ENCODE measurements around the gene STK11. TPM values are rescaled to one million over a fixed set of nuclear protein-coding genes. Genes with fewer than 3 reads are reported as not detected.

Gene STK11
- total RNA-seq, 8 experiments from 2014 or later: 30.1 to 61.1 (median 36.6) TPM

DNA sequence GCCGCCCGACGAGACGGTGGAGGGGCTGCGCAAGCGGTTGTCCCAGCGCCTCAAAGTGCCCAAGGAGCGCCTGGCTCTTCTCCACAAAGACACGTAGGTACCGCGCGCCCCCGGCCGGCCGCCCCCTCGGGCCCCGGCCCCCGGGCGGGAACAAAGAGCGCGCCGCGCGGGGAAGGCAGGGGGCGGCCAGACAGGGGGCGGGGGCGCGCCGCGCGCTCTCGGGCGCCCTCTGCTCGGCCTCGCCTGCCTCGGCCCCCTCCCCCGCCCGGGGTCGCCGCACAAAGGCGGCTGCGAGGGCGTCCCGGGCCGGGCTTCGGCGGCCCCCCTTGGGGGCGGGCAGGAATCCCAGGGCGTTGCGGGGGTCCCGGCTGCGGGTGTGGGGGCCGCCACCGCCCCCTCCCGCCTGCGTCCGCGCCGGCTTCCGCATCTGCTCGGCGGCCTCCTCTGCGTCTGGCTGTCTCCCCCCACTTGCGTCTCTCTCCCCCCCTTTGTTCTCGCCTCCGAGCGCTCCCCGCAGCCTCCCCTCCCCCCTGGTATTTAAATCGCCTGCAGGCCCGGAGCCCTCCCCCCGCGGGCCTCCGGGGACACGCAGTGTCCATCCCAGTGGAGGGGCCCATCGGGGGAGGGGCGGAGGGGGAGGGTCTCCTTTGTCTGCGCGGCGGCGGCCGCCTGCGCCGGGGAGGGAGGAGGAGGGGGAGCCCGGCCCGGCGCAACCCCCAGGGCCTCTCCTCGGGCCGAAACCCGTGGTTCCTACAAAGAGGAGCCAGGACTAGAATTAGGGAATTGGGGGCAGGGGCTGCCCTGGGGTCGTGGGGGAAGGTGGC is 45.1 kb downstream of the STK11 start:
- H3K4me3 ChIP-seq: peak overlapping the region; percentile 56 to 93 (median 65)
- peak in 5 of 8 experiments; percentile 5 to 34 (median 28) for ATAC-seq (replicated peaks in 6 of 8)
- in situ Hi-C loops (cut with MboI; ENCODE audit: low pct_unique_long_range_greater_than_20kb in 2 of 9, low sequenced_read_pairs in 9 of 9, unreplicated experiment in 9 of 9): no loop called here
- 0% methylated on average over 2 of the region's 90 CpGs; no CpG with 5 or more reads in 9 of the 10 experiments for WGBS, 10 experiments
- H3K27ac ChIP-seq: peak overlapping the region; percentile 98 to 99
- H3K4me1 ChIP-seq (replicated peaks in 1 of 2): peaks cover 20 to 32% of the 10 kb centered on the region in 2 donors

DNA sequence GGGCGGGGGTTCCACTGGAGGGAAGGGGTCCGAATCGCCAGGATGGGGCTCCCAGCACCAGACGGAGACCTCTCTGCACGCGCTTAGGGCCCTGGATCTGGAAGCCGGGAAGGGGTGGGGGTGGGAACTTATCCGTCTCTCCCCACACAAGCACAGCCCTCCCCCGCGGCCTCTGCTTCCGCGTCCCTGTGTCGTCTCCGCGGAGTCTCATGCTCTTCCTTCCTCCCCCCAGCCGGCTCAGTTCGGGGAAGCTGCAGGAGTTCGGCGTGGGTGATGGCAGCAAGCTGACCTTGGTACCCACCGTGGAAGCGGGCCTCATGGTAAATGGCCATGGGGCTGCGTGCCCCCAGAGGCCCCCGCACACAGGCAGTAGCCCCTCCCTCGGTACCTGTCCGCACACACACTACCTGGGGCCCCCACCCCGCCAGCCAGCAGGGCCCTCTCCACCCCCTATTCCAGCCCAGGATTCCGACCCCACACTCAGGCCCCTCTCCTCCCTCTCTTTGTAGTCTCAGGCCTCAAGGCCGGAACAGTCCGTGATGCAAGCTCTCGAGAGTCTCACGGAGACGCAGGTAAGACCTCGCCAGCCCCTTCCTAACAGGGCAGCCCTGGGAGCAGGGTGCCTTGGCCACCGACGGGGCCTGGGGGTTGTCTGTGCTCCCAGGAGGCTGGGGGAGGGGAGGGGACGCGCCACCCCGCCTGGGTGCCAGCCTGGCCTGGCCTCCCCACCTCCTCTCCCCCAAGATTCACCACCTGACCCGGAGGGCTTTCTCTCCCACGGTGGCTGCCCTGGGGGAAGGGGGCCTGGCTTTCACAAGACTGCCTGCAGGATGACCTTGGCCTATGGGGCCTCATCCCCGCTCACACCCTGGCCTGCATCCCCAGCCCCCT is 46.0 kb downstream of the STK11 start:
- peaks cover 20 to 22% of the 10 kb centered on the region in 2 donors for H3K4me1 ChIP-seq (replicated peaks in 1 of 2)
- in situ Hi-C loops (cut with MboI; ENCODE audit: low pct_unique_long_range_greater_than_20kb in 2 of 9, low sequenced_read_pairs in 9 of 9, unreplicated experiment in 9 of 9): no loop called here
- peak overlapping the region; percentile 98 to 99 for H3K27ac ChIP-seq
- ATAC-seq (replicated peaks in 6 of 8): peak in 4 of 8 experiments; percentile 0
- peak overlapping the region; percentile 56 to 93 (median 65) for H3K4me3 ChIP-seq
- WGBS, 10 experiments: no CpG with 5 or more reads among the region's 41 CpGs

DNA sequence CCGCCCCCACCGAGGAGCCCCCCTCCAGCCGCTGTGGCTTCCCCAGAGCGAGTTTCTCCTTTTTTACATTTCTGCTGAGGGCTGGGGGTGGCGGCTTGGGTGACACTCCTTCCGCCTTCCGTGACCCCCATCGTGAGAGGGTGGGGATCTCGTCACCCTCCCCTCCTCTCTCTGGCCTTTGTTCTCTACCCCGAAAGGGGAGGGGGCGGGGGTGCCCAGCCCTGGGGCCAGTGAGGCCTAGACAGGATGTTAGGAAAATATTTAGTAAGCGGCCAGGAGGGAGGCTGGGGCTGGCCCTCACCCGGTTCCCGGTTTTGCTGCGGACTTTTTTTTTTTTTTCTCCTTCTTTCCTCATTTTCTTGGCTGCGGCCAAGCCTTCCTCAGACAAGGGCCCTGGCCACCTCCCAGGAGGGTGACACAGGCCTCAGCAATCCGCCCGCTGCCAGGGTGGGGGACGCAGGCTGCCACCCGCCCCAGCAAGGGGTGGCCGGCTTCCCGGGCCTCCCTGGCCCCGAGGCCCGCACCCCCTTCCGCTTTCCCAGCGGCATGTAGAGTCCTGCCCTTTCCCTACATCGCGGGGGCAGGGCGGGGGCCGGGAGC is 46.7 kb downstream of the STK11 start:
- WGBS, 10 experiments: no CpG with 5 or more reads among the region's 30 CpGs
- Histone ChIP-seq H3K4me3 (peak overlapping the region; percentile 56 to 93 (median 65)), H3K4me1 (replicated peaks in 1 of 2) (peaks cover 19 to 20% of the 10 kb centered on the region in 2 donors), H3K27ac (peak overlapping the region; percentile 98 to 99)
- in situ Hi-C loops (cut with MboI; ENCODE audit: low pct_unique_long_range_greater_than_20kb in 2 of 9, low sequenced_read_pairs in 9 of 9, unreplicated experiment in 9 of 9): no loop called here
- peak in 5 of 8 experiments; percentile 0 to 6 (median 1) for ATAC-seq (replicated peaks in 6 of 8)

DNA sequence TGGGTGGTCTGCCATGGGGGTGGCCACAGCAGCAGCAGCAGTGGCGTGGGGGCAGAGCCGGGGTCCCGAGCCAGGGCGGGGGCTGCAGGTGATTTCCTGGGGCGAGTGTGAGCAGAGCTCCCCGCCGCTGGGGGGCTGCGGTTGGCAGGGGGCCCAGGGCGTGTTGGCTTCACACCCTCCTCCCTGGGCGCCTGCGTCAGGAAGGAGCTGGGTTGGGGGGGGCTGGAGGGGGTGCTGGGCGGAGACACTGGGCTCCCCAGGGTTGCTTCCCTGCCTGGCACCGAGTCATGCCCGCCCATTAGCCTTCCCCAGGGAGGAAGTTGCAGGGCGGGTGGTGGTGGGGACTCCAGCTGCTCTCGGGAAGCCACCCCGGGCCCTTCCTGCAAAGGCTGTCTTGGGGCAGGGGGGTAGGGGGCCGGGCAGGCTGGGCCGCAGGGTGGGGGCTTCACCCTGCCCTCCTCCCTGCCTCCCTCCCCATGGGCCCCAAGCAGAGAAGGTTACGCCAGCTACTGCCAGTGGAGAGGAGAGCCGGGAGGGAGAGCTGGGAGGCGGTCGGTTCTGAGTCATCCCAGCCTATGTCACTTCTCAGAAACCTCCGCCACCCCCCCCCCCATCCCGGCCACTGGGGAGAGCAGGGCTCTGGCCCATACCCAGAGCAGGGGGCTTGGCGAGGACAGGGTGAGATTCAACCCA is 47.4 kb downstream of the STK11 start:
- WGBS, 10 experiments: no CpG with 5 or more reads among the region's 26 CpGs
- H3K4me1 ChIP-seq (replicated peaks in 1 of 2): peaks cover 20 to 21% of the 10 kb centered on the region in 2 donors
- peak overlapping the region; percentile 56 to 93 (median 65) for H3K4me3 ChIP-seq
- in situ Hi-C loops (cut with MboI; ENCODE audit: low pct_unique_long_range_greater_than_20kb in 2 of 9, low sequenced_read_pairs in 9 of 9, unreplicated experiment in 9 of 9): no loop called here
- H3K27ac ChIP-seq: peak overlapping the region; percentile 98 to 99
- ATAC-seq (replicated peaks in 6 of 8): peak; percentile 3 to 45 (median 36)

DNA sequence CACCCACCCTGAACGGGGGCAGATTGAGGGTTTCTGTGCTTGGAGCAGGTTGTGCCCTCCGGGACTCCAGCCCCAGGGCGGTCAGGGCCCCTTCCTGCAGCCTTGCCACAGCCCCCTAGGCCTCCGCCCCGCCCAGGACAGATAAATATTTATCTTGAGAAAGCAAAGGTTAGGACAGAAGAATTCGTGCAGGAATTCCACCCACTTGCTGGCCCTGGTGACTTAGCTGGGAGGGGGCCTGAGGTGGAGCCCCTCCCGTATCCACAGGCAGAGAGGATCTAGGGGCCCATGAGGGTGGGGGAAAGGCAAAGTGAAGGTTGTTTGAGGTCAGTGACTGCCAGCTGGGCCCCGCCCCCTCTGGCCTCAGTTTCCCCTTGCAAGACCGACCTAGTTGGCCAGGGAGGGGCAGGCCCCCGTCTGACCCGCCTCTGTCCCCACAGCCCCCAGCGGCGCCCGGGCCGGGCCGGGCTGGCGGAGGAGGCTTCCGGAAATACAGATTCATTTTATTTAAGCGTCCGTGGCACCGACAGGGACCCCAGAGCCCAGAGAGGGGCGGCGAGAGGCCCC is 48.0 kb downstream of the STK11 start:
- Histone ChIP-seq H3K27ac (peak overlapping the region; percentile 98 to 99), H3K4me3 (peak overlapping the region in 3 of 5 donors; percentile 59 to 93 (median 65)), H3K4me1 (replicated peaks in 1 of 2) (peaks cover 18 to 20% of the 10 kb centered on the region in 2 donors)
- ATAC-seq (replicated peaks in 6 of 8): peak in 3 of 8 experiments; percentile 0 to 4 (median 0)
- in situ Hi-C loops (cut with MboI; ENCODE audit: low pct_unique_long_range_greater_than_20kb in 2 of 9, low sequenced_read_pairs in 9 of 9, unreplicated experiment in 9 of 9): no loop called here
- 0 to 88% (median 20%) methylated on average over 1 to 6 of the region's 23 CpGs; no CpG with 5 or more reads in 7 of the 10 experiments for WGBS, 10 experiments

DNA sequence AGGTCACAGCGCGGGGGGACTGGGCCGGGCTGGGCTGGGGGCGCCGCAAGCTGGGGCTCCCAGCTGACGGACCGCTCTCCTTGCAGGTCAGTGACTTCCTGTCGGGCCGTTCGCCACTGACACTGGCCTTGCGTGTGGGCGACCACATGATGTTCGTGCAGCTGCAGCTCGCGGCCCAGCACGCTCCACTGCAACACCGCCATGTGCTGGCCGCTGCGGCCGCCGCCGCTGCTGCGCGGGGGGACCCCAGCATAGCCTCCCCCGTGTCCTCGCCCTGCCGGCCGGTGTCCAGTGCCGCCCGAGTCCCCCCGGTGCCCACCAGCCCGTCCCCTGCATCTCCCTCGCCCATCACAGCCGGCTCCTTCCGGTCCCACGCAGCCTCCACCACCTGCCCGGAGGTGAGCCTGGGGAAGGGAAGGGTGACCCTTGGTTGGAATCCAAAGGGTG is 48.5 kb downstream of the STK11 start:
- WGBS, 10 experiments: 95% methylated on average over 9 of the region's 37 CpGs; no CpG with 5 or more reads in 9 of the 10 experiments
- H3K27ac ChIP-seq: peak overlapping the region in 1 of 2 donors; percentile 98
- H3K4me1 ChIP-seq (replicated peaks in 1 of 2): peaks cover 22 to 24% of the 10 kb centered on the region in 2 donors
- H3K4me3 ChIP-seq: no peak overlapping the region
- in situ Hi-C loops (cut with MboI; ENCODE audit: low pct_unique_long_range_greater_than_20kb in 2 of 9, low sequenced_read_pairs in 9 of 9, unreplicated experiment in 9 of 9): no loop called here
- no peak for ATAC-seq (replicated peaks in 6 of 8)

DNA sequence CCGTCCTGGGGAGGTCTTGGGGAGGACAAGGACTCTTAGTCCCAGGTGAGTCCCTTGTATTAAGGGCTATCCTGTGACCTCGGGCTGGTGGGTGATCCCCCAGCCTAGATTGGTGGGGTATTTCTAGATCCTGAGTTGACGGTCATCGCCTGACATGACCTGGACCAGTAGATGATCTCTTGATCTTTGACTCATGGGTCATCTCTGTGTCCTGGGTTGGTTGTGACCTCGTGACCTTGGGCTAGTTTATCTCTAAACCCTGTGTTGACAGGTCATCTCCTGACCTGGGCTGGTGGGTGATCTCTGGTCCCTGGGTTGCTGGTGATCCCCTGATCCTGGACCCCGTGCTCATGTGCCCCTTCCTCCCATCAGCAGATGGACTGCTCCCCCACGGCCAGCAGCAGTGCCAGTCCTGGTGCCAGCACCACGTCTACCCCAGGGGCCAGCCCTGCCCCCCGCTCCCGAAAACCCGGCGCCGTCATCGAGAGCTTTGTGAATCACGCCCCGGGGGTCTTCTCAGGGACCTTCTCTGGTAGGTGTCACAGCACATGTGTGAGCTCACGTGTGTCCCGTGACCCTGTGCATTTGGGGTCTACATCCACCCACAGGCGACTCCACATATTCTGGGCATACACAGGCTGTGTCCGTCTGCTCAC is 49.1 kb downstream of the STK11 start:
- ATAC-seq (replicated peaks in 6 of 8): no peak
- in situ Hi-C loops (cut with MboI; ENCODE audit: low pct_unique_long_range_greater_than_20kb in 2 of 9, low sequenced_read_pairs in 9 of 9, unreplicated experiment in 9 of 9): no loop called here
- peaks cover 27 to 30% of the 10 kb centered on the region in 2 donors for H3K4me1 ChIP-seq (replicated peaks in 1 of 2)
- 60 to 100% (median 100%) methylated on average over 1 to 2 of the region's 20 CpGs; no CpG with 5 or more reads in 7 of the 10 experiments for WGBS, 10 experiments
- H3K27ac ChIP-seq: no peak overlapping the region
- H3K4me3 ChIP-seq: no peak overlapping the region

DNA sequence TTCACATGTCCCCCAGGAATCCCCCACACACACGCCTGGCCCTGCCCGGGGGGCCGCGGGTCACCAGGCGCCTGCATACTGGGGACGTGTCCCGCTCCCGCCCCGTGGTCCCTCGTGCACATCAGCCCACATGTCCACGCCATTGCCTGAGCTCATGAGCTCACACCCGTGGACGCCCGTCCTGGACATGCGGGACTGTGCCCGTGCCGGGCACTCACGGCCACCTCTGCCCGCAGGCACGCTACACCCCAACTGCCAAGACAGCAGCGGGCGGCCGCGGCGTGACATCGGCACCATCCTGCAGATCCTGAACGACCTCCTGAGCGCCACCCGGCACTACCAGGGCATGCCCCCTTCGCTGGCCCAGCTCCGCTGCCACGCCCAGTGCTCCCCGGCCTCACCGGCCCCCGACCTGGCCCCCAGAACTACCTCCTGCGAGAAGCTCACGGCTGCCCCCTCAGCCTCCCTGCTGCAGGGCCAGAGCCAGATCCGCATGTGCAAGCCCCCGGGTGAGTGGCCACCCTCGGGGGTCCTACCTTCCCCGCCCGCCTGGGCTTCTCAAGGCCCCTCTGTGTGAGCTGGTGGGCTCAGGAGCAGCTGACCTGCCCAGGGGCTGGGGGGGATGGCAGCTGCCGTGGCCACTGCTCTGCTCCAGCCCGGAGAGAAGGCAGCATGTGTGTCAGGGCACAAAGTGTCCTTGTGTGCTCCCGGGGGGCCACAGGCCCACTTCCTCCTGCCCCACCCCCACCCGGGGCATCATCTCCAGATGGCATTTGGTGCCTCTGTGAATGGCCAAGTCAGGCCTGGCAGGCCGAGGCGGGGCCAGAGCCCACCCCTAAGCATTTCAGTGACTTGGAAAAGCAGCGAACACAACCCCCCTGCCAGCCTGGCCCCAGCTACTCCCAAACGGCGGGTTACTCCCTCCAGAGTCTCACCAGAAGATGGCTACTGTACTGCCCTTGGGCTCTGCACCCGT is 49.9 kb downstream of the STK11 start:
- WGBS, 10 experiments: 76 to 98% (median 82%) methylated on average over 3 to 17 of the region's 52 CpGs; no CpG with 5 or more reads in 6 of the 10 experiments
- Histone ChIP-seq H3K4me3 (no peak overlapping the region), H3K27ac (no peak overlapping the region), H3K4me1 (replicated peaks in 1 of 2) (peaks cover 32 to 38% of the 10 kb centered on the region in 2 donors)
- no peak for ATAC-seq (replicated peaks in 6 of 8)
- in situ Hi-C loops (cut with MboI; ENCODE audit: low pct_unique_long_range_greater_than_20kb in 2 of 9, low sequenced_read_pairs in 9 of 9, unreplicated experiment in 9 of 9): no loop called here

DNA sequence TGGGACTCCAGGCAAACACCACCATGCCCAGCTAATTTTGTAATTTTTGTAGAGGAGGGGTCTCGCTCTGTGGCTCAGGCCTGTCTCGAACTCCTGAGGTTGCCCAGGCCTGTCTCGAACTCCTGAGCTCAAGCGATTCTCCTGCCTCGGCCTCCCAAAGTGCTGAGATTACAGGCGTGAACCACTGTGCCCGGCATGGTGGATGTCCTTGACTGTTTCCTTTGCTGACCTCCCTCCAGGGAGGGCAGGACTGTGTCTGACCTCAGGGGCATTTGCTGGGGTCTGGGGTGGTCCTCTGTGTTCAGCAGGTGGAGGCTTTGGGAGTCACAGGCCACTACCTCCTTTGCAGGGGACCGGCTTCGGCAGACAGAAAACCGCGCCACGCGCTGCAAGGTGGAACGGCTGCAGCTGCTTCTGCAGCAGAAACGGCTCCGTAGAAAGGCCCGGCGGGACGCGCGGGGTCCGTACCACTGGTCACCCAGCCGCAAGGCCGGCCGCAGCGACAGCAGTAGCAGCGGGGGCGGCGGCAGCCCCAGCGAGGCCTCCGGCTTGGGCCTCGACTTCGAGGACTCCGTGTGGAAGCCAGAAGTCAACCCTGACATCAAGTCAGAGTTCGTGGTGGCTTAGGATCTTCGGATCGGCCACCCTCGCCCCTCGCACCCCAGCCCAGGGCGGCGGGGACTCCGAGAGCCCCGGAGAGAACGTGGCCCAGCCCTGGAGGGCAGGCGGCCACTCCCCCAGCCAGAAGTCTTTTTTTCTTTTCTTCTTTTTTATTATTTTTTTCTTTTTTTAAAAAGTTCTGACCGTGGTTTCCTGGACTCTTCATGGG is 51.3 kb downstream of the STK11 start:
- Histone ChIP-seq H3K4me1 (replicated peaks in 1 of 2) (peaks cover 38 to 44% of the 10 kb centered on the region in 2 donors), H3K27ac (no peak overlapping the region), H3K4me3 (no peak overlapping the region)
- no peak for ATAC-seq (replicated peaks in 6 of 8)
- 14 to 100% (median 89%) methylated on average over 1 to 21 of the region's 46 CpGs for whole genome bisulfite sequencing, 10 experiments
- in situ Hi-C loops (cut with MboI; ENCODE audit: low pct_unique_long_range_greater_than_20kb in 2 of 9, low sequenced_read_pairs in 9 of 9, unreplicated experiment in 9 of 9): no loop called here

DNA sequence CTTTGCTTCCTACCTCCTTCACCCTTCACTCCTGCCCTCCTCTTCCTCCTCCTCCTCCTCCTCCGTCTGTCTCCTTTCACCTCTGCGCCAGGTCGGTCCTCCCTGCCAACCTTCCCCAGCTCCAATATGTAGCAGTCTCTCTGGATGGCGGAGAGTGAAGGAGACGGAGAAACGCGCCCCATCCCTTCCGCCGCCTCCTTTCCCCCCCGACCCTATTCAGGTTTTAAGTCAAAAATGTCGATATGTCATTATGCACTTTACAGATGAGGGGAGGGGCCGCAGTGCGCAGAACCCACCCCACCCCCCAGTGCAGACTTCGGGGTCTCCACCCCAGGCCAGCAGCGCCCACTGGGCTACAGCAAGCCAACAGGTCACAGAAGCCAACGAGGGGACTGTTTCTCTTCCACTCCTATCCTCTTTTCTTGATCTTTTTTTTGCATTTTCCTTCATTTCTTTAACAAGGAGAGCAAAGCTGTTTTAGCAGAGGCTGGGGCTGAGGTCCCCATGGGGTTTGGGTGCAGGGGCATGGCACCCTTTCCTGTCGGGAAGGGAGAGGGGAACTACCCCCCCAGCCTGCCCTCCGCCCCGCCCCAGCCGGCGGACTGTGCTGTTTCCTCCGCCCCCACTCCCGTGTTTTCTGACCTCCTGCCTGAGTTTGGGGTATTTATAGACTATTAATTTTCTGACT is 52.0 kb downstream of the STK11 start:
- 54 to 90% (median 84%) methylated on average over 2 to 10 of the region's 23 CpGs; no CpG with 5 or more reads in 5 of the 10 experiments for WGBS, 10 experiments
- H3K4me3 ChIP-seq: no peak overlapping the region
- peaks cover 38 to 49% of the 10 kb centered on the region in 2 donors for H3K4me1 ChIP-seq (replicated peaks in 1 of 2)
- ATAC-seq (replicated peaks in 6 of 8): no peak
- in situ Hi-C loops (cut with MboI; ENCODE audit: low pct_unique_long_range_greater_than_20kb in 2 of 9, low sequenced_read_pairs in 9 of 9, unreplicated experiment in 9 of 9): no loop called here
- peak overlapping the region in 1 of 2 donors; percentile 22 for H3K27ac ChIP-seq
